Nephron progenitor cell (in vitro differentiated cells): ENCODE results near the gene ULBP1.
"Not testable (repeated sequence)": the region's sequence is repeated elsewhere in the genome, so short reads cannot be mapped to it uniquely, and the experiment has no call there.

Experiments used
- DNase-seq: peaks from one replicate; pipeline ENCODE4 v3.0.0; 2021
- H3K27ac Mint-ChIP-seq: 2 replicates; pipeline ENCODE4 v1.8.0; 2021; ENCODE audit warnings: mild to moderate bottlenecking, moderate library complexity, mixed read lengths
- H3K27me3 Mint-ChIP-seq: 2 replicates; pipeline ENCODE4 v1.8.0; 2021; ENCODE audit warnings: mild to moderate bottlenecking, low read depth, mixed read lengths; ENCODE audit not compliant: poor library complexity
- H3K36me3 Mint-ChIP-seq: 2 replicates; pipeline ENCODE4 v1.8.0; 2021; ENCODE audit warnings: low read depth, mixed read lengths
- H3K4me1 Mint-ChIP-seq: 2 replicates; pipeline ENCODE4 v1.8.0; 2021; ENCODE audit warnings: mixed read lengths
- H3K4me3 Mint-ChIP-seq: 2 replicates; pipeline ENCODE4 v1.8.0; 2021; ENCODE audit warnings: mild to moderate bottlenecking, moderate library complexity, mixed read lengths
- H3K9me3 Mint-ChIP-seq: 2 replicates; pipeline ENCODE4 v1.8.0; 2021; ENCODE audit warnings: mild to moderate bottlenecking, moderate library complexity, mixed read lengths
- CTCF ChIP-seq: fragments of 200-600 bp; sonication (generic); IDR thresholded peaks from 2 replicates; pipeline ENCODE4 v1.5.0; 2021; ENCODE audit warnings: antibody characterized with exemption

The ULBP1 gene

GRCh38 chr6:149991838-149992237 lies 28.1 kb downstream of the ULBP1 start:
- H3K27ac Mint-ChIP-seq: no peak overlapping the region
- H3K4me1 Mint-ChIP-seq: peaks cover 16% of the 10 kb centered on the region
- H3K9me3 Mint-ChIP-seq: peaks cover 48% of the 10 kb centered on the region
- H3K27me3 Mint-ChIP-seq: peaks cover 100% of the 10 kb centered on the region
- no peak overlapping the region for H3K4me3 Mint-ChIP-seq
- TF ChIP-seq CTCF: no peak
- H3K36me3 Mint-ChIP-seq: no peaks in the 10 kb centered on the region
- no peak for DNase-seq

GRCh38 chr6:149995235-149995750 lies 31.6 kb downstream of the ULBP1 start:
- Mint-ChIP-seq H3K4me1 (peaks cover 10% of the 10 kb centered on the region), H3K9me3 (peaks cover 17% of the 10 kb centered on the region), H3K27ac (no peak overlapping the region), H3K4me3 (no peak overlapping the region), H3K36me3 (no peaks in the 10 kb centered on the region), H3K27me3 (peaks cover 100% of the 10 kb centered on the region)
- TF ChIP-seq CTCF: no peak
- no peak for DNase-seq

GRCh38 chr6:149995971-149996370 lies 32.2 kb downstream of the ULBP1 start:
- H3K4me1 Mint-ChIP-seq: peaks cover 4% of the 10 kb centered on the region
- peaks cover 17% of the 10 kb centered on the region for H3K9me3 Mint-ChIP-seq
- H3K4me3 Mint-ChIP-seq: no peak overlapping the region
- H3K27me3 Mint-ChIP-seq: peaks cover 100% of the 10 kb centered on the region
- no peak for DNase-seq
- H3K27ac Mint-ChIP-seq: no peak overlapping the region
- no peak for TF ChIP-seq CTCF
- H3K36me3 Mint-ChIP-seq: no peaks in the 10 kb centered on the region

GRCh38 chr6:149999636-150000035 lies 35.9 kb downstream of the ULBP1 start:
- no peak overlapping the region for H3K4me3 Mint-ChIP-seq
- peaks cover 100% of the 10 kb centered on the region for H3K27me3 Mint-ChIP-seq
- peaks cover 6% of the 10 kb centered on the region for H3K4me1 Mint-ChIP-seq
- DNase-seq: no peak
- no peaks in the 10 kb centered on the region for H3K36me3 Mint-ChIP-seq
- no peak overlapping the region for H3K27ac Mint-ChIP-seq
- peaks cover 12% of the 10 kb centered on the region for H3K9me3 Mint-ChIP-seq
- no peak for TF ChIP-seq CTCF

GRCh38 chr6:150001295-150002008 lies 37.7 kb downstream of the ULBP1 start:
- H3K4me1 Mint-ChIP-seq: peaks cover 6% of the 10 kb centered on the region
- TF ChIP-seq CTCF: no peak
- H3K27ac Mint-ChIP-seq: no peak overlapping the region
- H3K27me3 Mint-ChIP-seq: peaks cover 100% of the 10 kb centered on the region
- no peak for DNase-seq
- no peak overlapping the region for H3K4me3 Mint-ChIP-seq
- no peaks in the 10 kb centered on the region for H3K36me3 Mint-ChIP-seq
- peaks cover 8% of the 10 kb centered on the region for H3K9me3 Mint-ChIP-seq

GRCh38 chr6:150002710-150003109 lies 39.0 kb downstream of the ULBP1 start:
- peaks cover 6% of the 10 kb centered on the region for H3K4me1 Mint-ChIP-seq
- no peaks in the 10 kb centered on the region for H3K36me3 Mint-ChIP-seq
- no peak for TF ChIP-seq CTCF
- H3K27me3 Mint-ChIP-seq: peaks cover 100% of the 10 kb centered on the region
- H3K9me3 Mint-ChIP-seq: peaks cover 8% of the 10 kb centered on the region
- no peak overlapping the region for H3K27ac Mint-ChIP-seq
- no peak overlapping the region for H3K4me3 Mint-ChIP-seq
- no peak for DNase-seq

GRCh38 chr6:150003599-150003998 lies 39.9 kb downstream of the ULBP1 start:
- H3K9me3 Mint-ChIP-seq, H3K4me1 Mint-ChIP-seq, DNase-seq, H3K27ac Mint-ChIP-seq, H3K36me3 Mint-ChIP-seq: not testable (repeated sequence)
- peaks cover 100% of the 10 kb centered on the region for H3K27me3 Mint-ChIP-seq
- H3K4me3 Mint-ChIP-seq: peak overlapping the region; percentile 82
